A673 (cell line): ENCODE measurements around the gene NAGK. TPM values are rescaled to one million over a fixed set of nuclear protein-coding genes. Genes with fewer than 3 reads are reported as not detected.
"Not testable (repeated sequence)": the region's sequence is repeated elsewhere in the genome, so short reads cannot be mapped to it uniquely, and the experiment has no call there.

Source experiments
- BruUV-seq: library from RNA; stranded (reverse); fragments of 400-500 nt; replicated peaks from 2 replicates; lab custom pipeline; 2021; lab: Mats Ljungman, UMichigan
- CTCF ChIA-PET: fragments of 300-600 bp; sonication (Branson Sonifier 250); formaldehyde crosslinking; loops from one replicate; lab custom pipeline; 2022; ENCODE audit warnings: antibody characterized with exemption; lab: Charles Lee
- POLR2A ChIA-PET: fragments of 300-600 bp; sonication (Branson Sonifier 250); formaldehyde crosslinking; loops from one replicate; lab custom pipeline; 2022; ENCODE audit warnings: antibody characterized with exemption; ENCODE audit not compliant: low non-redundant PET; lab: Charles Lee
- DNase-seq: peaks from one replicate; pipeline ENCODE4 v3.0.0-alpha.2; 2015; ENCODE audit warnings: low spot score
- H3K27ac ChIP-seq: fragments of 200-600 bp; sonication (generic); 2 replicates; pipeline ENCODE4 v1.5.1; 2016; ENCODE audit warnings: mixed run types, low read depth, mild to moderate bottlenecking, mixed read lengths, antibody characterized with exemption, low read length; ENCODE audit not compliant: poor library complexity, severe bottlenecking
- H3K27me3 ChIP-seq: fragments of 200-600 bp; sonication (generic); replicated peaks from 2 replicates; pipeline ENCODE4 v1.6.1; 2017; ENCODE audit warnings: mixed run types, low read depth, mild to moderate bottlenecking, mixed read lengths, antibody characterized with exemption, low read length; ENCODE audit not compliant: insufficient read depth, poor library complexity
- H3K36me3 ChIP-seq: fragments of 200-600 bp; sonication (generic); 2 replicates; pipeline ENCODE4 v1.6.1; 2016; ENCODE audit warnings: mixed run types, mild to moderate bottlenecking, mixed read lengths, antibody characterized with exemption, low read length; ENCODE audit not compliant: insufficient read depth, poor library complexity, severe bottlenecking
- H3K4me1 ChIP-seq: fragments of 200-600 bp; sonication (generic); 2 replicates; pipeline ENCODE4 v1.6.1; 2017; ENCODE audit warnings: mixed run types, mild to moderate bottlenecking, mixed read lengths, antibody characterized with exemption, low read length; ENCODE audit not compliant: insufficient read depth, poor library complexity, severe bottlenecking
- H3K4me3 ChIP-seq: fragments of 200-600 bp; sonication (generic); 2 replicates; pipeline ENCODE4 v1.5.1; 2016; ENCODE audit warnings: low read depth, mixed run types, mild to moderate bottlenecking, mixed read lengths, low read length; ENCODE audit not compliant: poor library complexity, severe bottlenecking
- H3K9me3 ChIP-seq: fragments of 200-600 bp; sonication (generic); 2 replicates; pipeline ENCODE4 v1.6.1; 2016; ENCODE audit warnings: mixed run types, low read depth, mild to moderate bottlenecking, mixed read lengths, antibody characterized with exemption, low read length; ENCODE audit not compliant: poor library complexity, severe bottlenecking
- EZH2 ChIP-seq: fragments of 200-600 bp; sonication (generic); IDR thresholded peaks from 2 replicates; pipeline ENCODE4 v1.6.1; 2017; ENCODE audit warnings: borderline replicate concordance, low read depth, mild to moderate bottlenecking, mixed read lengths, antibody characterized with exemption, low read length; ENCODE audit not compliant: poor library complexity, severe bottlenecking
- intact Hi-C: fragments of 100-400 bp; cut with micrococcal nuclease; formaldehyde crosslinking; loops from one replicate; pipeline ENCODE4 v1.10.0; 2022; ENCODE audit not compliant: unreplicated experiment
- total RNA-seq: library from RNA; stranded (reverse); gene quantifications from 2 replicates; pipeline ENCODE4 v1.2.3, GENCODE V29; 2021
- TF ChIP-seq, protein P1 (sequence below): fragments of 300-800, 200-600 bp; sonication (generic); conservative IDR thresholded peaks from 2 replicates; pipeline ENCODE4 v1.5.1; 2017; ENCODE audit warnings: low read depth, mild to moderate bottlenecking, antibody characterized with exemption, low read length, moderate library complexity, mixed read lengths

Gene NAGK
- total RNA-seq, 1 experiment from 2014 or later: 64.4 TPM

DNA sequence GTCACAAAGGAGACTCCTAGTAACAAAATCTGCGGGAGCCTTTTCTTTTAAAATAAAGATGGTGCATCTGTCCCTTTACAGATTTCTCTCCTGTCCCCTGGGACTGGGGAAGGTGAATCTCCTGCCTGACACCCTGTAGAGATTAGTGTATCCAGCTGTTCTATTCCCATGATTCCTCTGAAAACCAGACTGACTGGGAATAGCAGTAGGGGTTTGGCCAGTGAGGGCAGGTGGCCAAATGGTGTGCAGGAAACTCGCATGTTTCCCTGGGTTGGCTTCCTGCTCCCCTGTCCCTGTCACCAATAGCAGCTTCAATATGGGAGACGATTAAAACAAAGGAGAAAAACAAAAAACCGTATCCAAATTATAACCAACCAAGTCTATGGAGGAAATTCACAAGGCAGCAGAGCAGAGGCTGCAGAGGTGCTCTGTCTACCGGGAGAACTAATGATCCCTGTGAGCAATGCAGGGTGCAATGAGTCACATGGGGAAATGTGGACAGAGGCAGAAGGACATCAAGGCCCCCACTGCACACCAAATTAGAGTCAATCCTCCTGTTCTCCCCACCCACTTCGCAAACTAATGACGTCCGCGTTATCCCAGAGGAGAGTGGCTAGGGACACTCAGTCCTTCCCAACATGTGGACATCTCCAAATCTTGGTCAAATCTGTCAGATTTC is 17.0 kb downstream of the NAGK start:
- H3K27ac ChIP-seq, intact Hi-C loops, H3K9me3 ChIP-seq, H3K4me3 ChIP-seq, CTCF ChIA-PET, H3K36me3 ChIP-seq, BruUV-seq, POLR2A ChIA-PET, H3K4me1 ChIP-seq, H3K27me3 ChIP-seq, DNase-seq: not testable (repeated sequence)

DNA sequence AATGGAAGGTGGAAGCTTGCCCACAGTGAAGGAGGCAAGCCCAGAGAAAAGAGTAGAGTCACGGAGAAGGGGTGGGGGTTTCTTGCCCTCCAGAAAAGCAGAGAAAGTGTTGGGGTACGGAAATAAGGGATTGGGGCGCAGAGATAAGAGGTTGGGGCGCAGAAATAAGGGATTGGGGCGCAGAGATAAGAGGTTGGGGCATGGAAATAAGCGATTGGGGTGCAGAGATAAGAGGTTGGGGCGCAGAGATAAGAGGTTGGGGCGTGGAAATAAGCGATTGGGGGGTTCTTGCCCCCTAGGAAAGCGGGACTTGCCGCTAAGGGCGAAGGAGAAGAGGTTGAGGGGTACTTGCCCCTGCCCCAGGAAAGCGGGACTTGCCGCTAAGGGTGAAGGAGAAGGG is 21.0 kb downstream of the NAGK start:
- H3K27ac ChIP-seq, H3K36me3 ChIP-seq, H3K4me3 ChIP-seq, H3K4me1 ChIP-seq, H3K27me3 ChIP-seq, DNase-seq, H3K9me3 ChIP-seq, CTCF ChIA-PET, intact Hi-C loops, POLR2A ChIA-PET, BruUV-seq: not testable (repeated sequence)

DNA sequence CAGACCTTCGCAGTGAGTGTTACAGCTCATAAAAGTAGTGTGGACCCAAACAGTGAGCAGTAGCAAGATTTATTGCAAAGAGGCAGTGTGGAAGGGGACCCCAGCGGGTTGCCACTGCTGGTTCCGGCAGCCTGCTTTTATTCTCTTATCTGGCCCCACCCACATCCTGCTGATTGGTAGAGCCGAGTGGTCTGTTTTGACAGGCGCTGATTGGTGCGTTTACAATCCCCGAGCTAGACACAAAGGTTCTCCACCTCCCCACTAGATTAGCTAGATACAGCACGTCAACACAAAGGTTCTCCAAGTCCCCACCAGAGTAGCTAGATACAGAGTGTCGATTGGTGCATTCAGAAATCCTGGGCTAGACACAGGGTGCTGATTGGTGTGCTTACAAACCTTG is 23.4 kb downstream of the NAGK start:
- intact Hi-C loops, POLR2A ChIA-PET: not testable (repeated sequence)

DNA sequence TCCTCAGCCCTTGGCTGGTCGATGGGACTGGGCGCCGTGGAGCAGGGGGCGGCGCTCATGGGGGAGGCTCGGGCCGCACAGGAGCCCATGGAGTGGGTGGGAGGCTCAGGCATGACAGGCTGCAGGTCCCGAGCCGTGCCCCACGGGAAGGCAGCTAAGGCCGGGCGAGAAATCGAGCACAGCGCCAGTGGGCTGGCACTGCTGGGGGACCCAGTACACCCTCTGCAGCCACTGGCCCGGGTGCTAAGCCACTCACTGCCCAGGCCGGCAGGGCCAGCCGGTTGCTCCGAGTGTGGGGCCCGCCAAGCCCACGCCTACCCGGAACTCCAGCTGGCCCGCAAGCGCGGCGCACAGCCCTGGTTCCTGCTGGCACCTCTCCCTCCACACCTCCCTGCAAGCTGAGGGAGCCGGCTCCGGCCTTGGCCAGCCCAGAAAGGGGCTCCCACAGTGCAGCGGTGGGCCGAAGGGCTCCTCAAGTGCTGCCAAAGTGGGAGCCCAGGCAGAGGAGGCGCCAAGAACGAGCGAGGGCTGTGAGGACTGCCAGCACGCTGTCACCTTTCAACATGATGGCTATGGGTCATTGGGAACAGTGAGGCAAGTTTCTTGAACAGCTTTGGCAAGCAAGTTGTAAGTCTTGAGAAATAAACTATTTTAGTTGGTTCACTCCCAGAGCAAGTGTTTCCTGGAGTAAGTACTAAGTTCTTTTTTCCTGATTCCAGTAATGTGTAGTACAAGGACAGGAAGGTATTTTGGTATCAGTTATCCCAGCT is 24.2 kb downstream of the NAGK start:
- H3K27me3 ChIP-seq, H3K27ac ChIP-seq, BruUV-seq, DNase-seq, H3K9me3 ChIP-seq, H3K4me1 ChIP-seq, POLR2A ChIA-PET, H3K4me3 ChIP-seq, CTCF ChIA-PET, H3K36me3 ChIP-seq, intact Hi-C loops: not testable (repeated sequence)

More for the DNA sequence above, 23.4 kb downstream of the NAGK start:
- BruUV-seq, H3K4me3 ChIP-seq, H3K4me1 ChIP-seq, CTCF ChIA-PET, H3K27me3 ChIP-seq, H3K36me3 ChIP-seq, H3K27ac ChIP-seq, H3K9me3 ChIP-seq, DNase-seq: not testable (repeated sequence)

DNA sequence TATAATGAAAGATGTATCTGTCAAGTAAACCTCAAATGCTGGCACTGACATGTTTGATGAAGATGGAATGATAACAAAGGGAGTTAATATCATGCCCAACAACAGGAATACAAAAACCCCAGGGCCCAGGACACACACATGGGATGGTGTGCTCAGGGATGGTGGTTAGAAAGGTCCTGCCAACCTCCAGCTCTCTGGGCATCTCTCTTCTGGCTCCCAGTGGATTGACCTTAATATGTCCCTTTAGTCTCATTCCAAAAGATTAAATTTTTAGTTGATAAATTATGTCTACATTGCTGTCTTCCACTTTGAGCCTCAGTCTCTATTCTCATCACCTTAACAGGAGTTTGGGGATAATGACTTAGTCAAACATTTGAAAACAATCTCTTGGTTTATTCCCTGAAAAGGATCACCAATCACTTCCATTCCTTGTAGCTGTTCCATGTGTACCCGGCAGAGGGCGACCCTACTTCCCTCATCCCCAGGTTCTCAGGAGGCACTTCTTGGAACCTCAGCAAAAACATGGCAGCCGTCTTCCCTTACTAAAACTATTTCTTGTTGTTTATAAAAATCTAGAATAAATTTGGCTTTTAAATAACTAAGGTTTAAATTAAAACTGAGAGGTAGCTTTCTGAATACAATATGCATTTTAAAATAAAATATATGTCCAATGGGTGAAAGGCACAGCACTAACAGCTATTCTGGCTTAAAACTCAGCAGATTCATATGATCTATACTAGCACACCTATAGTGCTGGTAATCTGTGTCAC is 31.9 kb downstream of the NAGK start:
- peak; percentile 70 for DNase-seq

More for the DNA sequence above, 31.9 kb downstream of the NAGK start:
- TF ChIP-seq EZH2: no peak
- TF ChIP-seq, protein P1, sequence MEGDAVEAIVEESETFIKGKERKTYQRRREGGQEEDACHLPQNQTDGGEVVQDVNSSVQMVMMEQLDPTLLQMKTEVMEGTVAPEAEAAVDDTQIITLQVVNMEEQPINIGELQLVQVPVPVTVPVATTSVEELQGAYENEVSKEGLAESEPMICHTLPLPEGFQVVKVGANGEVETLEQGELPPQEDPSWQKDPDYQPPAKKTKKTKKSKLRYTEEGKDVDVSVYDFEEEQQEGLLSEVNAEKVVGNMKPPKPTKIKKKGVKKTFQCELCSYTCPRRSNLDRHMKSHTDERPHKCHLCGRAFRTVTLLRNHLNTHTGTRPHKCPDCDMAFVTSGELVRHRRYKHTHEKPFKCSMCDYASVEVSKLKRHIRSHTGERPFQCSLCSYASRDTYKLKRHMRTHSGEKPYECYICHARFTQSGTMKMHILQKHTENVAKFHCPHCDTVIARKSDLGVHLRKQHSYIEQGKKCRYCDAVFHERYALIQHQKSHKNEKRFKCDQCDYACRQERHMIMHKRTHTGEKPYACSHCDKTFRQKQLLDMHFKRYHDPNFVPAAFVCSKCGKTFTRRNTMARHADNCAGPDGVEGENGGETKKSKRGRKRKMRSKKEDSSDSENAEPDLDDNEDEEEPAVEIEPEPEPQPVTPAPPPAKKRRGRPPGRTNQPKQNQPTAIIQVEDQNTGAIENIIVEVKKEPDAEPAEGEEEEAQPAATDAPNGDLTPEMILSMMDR: peak; percentile 80
- intact Hi-C loops: no loop called here
- Histone ChIP-seq H3K9me3 (no peaks in the 10 kb centered on the region), H3K27ac (no peak overlapping the region), H3K36me3 (no peaks in the 10 kb centered on the region), H3K27me3 (no peaks in the 10 kb centered on the region), H3K4me1 (no peaks in the 10 kb centered on the region), H3K4me3 (no peak overlapping the region)
- BruUV-seq: no TSS peak
- ChIA-PET POLR2A (no interaction called here), CTCF (interaction anchor here (0.9 to 1.2 kb wide), 3 partner anchors 11 to 56 kb away, joined by 4 to 11 read pairs (median 4); partner anchors contain the start of gene NAGK)
